ENCODE measurements around the gene DUSP9.

The DUSP9 gene

GRCh38 chrX:153637121-153638040, 9.6 kb upstream of the DUSP9 start:
- DNase-seq = no peak

GRCh38 chrX:153638041-153638371, 9.0 kb upstream of the DUSP9 start:
- no peak for DNase-seq

- no peak for DNase-seq
Observed at GRCh38 chrX:153638436-153639176, 8.4 kb upstream of the DUSP9 start.

GRCh38 chrX:153639177-153640044, 7.6 kb upstream of the DUSP9 start:
- no peak for DNase-seq

- DNase-seq = no peak
Observed at GRCh38 chrX:153640045-153640686, 6.8 kb upstream of the DUSP9 start.

- no peak for DNase-seq
Observed at GRCh38 chrX:153640736-153641575, 6.0 kb upstream of the DUSP9 start.

- no peak for DNase-seq
Observed at GRCh38 chrX:153641627-153642026, 5.4 kb upstream of the DUSP9 start.

- no peak for DNase-seq
Observed at GRCh38 chrX:153642051-153642654, 4.8 kb upstream of the DUSP9 start.

GRCh38 chrX:153642655-153643430, 4.2 kb upstream of the DUSP9 start:
- no peak for DNase-seq

GRCh38 chrX:153643431-153644351, 3.3 kb upstream of the DUSP9 start:
- DNase-seq = no peak

GRCh38 chrX:153644356-153645125, 2.5 kb upstream of the DUSP9 start:
- no peak for DNase-seq

GRCh38 chrX:153645151-153645550, 1.9 kb upstream of the DUSP9 start:
- no peak for DNase-seq

- DNase-seq = no peak
Observed at GRCh38 chrX:153645921-153646488, 998 bp upstream of the DUSP9 start.

- DNase-seq = no peak
Observed at GRCh38 chrX:153647461-153648357, 706 bp downstream of the DUSP9 start.

GRCh38 chrX:153648358-153649177, 1.6 kb downstream of the DUSP9 start:
- DNase-seq = no peak

All from fibroblast of skin of right quadriceps (primary cell).